Cardiac muscle cell (in vitro differentiated cells and primary cell): ENCODE measurements around the gene VTI1A. TPM values are rescaled to one million over a fixed set of nuclear protein-coding genes. Genes with fewer than 3 reads are reported as not detected.
A peak's percentile ranks its signal among the peaks of the same experiment; 100 is the strongest.

Experiments used
- DNase-seq, 2 donors: peaks; one replicate each; pipeline versions ENCODE4 v3.0.0 to v3.0.0-alpha.2; 2010 to 2017; ENCODE audit warnings: low read depth in 1 of 2, low spot score in 1 of 2
- H3K27ac ChIP-seq: fragments of 200-600 bp; sonication (generic); 2 replicates; pipeline ENCODE4 v1.5.1; 2016
- H3K27me3 ChIP-seq: fragments of 200-600 bp; sonication (generic); 2 replicates; pipeline ENCODE4 v1.6.0; 2016; ENCODE audit warnings: control low read depth
- H3K36me3 ChIP-seq: fragments of 200-600 bp; sonication (generic); 2 replicates; pipeline ENCODE4 v1.5.1; 2016; ENCODE audit warnings: control low read depth
- H3K4me1 ChIP-seq: fragments of 200-600 bp; sonication (generic); 2 replicates; pipeline ENCODE4 v1.8.1; 2017; ENCODE audit warnings: low read depth, mild to moderate bottlenecking, mixed run types
- H3K4me3 ChIP-seq: fragments of 200-600 bp; sonication (generic); 2 replicates; pipeline ENCODE4 v1.5.1; 2016; ENCODE audit warnings: mild to moderate bottlenecking
- H3K9me3 ChIP-seq: fragments of 200-600 bp; sonication (generic); 2 replicates; pipeline ENCODE4 v1.5.1; 2017; ENCODE audit warnings: low read depth, mild to moderate bottlenecking, control low read depth
- CTCF ChIP-seq: IDR thresholded peaks from 2 replicates; pipeline ENCODE4 v1.5.1; 2012; ENCODE audit warnings: low read depth, mild to moderate bottlenecking, low read length
- polyA plus RNA-seq: library from polyadenylated mRNA; unstranded; fragments of >200 nt; fragmentation: Nextera tagmentation; extraction: Ambion mirVana; gene quantifications from 2 replicates; pipeline ENCODE4 v1.2.1, GENCODE V29; 2016
- total RNA-seq: library from RNA; depleted of rRNA; stranded (reverse); fragments of >200 nt; gene quantifications from 2 replicates; pipeline ENCODE4 v1.2.3, GENCODE V29; 2016

Gene VTI1A
- total and polyA plus RNA-seq, 2 experiments from 2014 or later = 19.3 to 33.1 TPM

DNA sequence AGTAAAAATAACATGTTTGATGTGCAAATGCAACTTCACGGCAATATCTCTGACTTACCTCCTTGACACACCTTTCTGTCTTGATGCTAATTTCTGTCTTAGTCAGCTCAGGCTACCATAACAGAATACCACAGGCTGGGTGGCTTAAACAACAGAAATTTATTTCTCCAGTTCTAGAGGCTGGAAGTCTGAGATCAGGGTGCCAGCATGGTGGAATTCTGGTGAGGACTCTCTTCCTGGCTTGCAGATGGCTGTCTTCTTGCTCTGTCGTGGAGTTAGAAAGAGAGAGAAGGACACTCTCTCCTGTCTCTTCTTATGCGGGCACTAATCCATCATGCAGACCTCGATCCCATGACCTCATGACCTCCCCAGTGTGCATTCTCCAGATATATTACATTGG, 134.9 kb downstream of the VTI1A start:
- Histone ChIP-seq H3K27ac (no peak overlapping the region), H3K9me3 (no peaks in the 10 kb centered on the region), H3K27me3 (no peaks in the 10 kb centered on the region), H3K36me3 (no peaks in the 10 kb centered on the region), H3K4me1 (peaks cover 18% of the 10 kb centered on the region), H3K4me3 (no peak overlapping the region)
- no peak for TF ChIP-seq CTCF
- DNase-seq = no peak

GRCh38 chr10:112583236-112583939, 136.4 kb downstream of the VTI1A start:
- H3K4me3 ChIP-seq = no peak overlapping the region
- DNase-seq = no peak
- peaks cover 28% of the 10 kb centered on the region for H3K4me1 ChIP-seq
- TF ChIP-seq CTCF = no peak
- H3K36me3 ChIP-seq = no peaks in the 10 kb centered on the region
- H3K27me3 ChIP-seq = no peaks in the 10 kb centered on the region
- H3K27ac ChIP-seq = no peak overlapping the region
- no peaks in the 10 kb centered on the region for H3K9me3 ChIP-seq

DNA sequence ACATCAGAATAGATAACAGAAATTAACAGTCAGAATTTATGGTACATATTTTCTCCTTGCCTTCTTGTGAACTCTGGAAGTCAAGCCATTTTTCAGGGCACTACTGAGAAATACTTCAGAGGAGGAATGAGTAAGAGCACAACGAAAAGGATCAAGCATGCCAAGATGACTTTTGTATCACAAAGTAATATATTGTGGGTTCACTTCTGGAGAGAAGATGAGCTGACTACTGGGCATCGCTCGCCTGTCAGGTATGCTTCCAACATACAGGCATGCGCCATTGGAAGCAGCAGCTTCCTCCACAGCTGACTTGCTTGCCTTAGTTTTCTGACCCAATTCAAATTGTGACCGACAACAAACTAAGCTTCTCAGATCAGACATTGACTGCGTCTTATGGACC, 137.3 kb downstream of the VTI1A start:
- TF ChIP-seq CTCF = no peak
- Histone ChIP-seq H3K4me1 (peaks cover 32% of the 10 kb centered on the region), H3K27me3 (no peaks in the 10 kb centered on the region), H3K36me3 (no peaks in the 10 kb centered on the region), H3K27ac (no peak overlapping the region), H3K9me3 (no peaks in the 10 kb centered on the region), H3K4me3 (no peak overlapping the region)
- no peak for DNase-seq

DNA sequence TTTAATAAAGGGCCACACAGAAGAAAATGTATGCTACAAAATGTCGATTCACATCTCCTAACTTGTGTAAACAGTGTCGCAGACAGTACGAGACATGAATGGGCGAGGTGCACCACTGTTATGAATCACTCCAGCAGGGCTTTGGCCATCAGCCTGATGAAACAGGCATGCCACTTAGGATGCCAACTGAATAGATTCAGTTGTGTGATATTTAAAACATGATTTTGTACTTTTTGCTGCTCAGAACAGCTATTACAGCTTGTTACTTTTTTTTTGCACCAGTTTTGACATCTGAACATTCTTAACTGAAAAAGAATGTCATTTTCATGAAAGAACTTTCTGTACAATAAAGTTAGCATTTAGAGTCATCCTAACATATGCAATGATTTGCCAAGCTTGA, 138.1 kb downstream of the VTI1A start:
- H3K27me3 ChIP-seq = no peaks in the 10 kb centered on the region
- no peaks in the 10 kb centered on the region for H3K9me3 ChIP-seq
- peaks cover 32% of the 10 kb centered on the region for H3K4me1 ChIP-seq
- H3K36me3 ChIP-seq = no peaks in the 10 kb centered on the region
- no peak overlapping the region for H3K4me3 ChIP-seq
- peak in 1 of 2 donors; percentile 10 for DNase-seq
- H3K27ac ChIP-seq = no peak overlapping the region
- TF ChIP-seq CTCF = no peak

GRCh38 chr10:112585960-112586359, 138.9 kb downstream of the VTI1A start:
- Histone ChIP-seq H3K4me1 (peaks cover 32% of the 10 kb centered on the region), H3K36me3 (no peaks in the 10 kb centered on the region), H3K4me3 (no peak overlapping the region), H3K27ac (no peak overlapping the region), H3K9me3 (no peaks in the 10 kb centered on the region), H3K27me3 (no peaks in the 10 kb centered on the region)
- peak in 1 of 2 donors; percentile 28 for DNase-seq
- no peak for TF ChIP-seq CTCF
